Left forelimb (tissue), 1 donor: Measurements from ENCODE around the gene TIMD4.

Experiments
- DNase-seq: peaks from one replicate; pipeline ENCODE4 v3.0.0-alpha.2; 2018; ENCODE audit warnings: low spot score

The TIMD4 gene

DNA sequence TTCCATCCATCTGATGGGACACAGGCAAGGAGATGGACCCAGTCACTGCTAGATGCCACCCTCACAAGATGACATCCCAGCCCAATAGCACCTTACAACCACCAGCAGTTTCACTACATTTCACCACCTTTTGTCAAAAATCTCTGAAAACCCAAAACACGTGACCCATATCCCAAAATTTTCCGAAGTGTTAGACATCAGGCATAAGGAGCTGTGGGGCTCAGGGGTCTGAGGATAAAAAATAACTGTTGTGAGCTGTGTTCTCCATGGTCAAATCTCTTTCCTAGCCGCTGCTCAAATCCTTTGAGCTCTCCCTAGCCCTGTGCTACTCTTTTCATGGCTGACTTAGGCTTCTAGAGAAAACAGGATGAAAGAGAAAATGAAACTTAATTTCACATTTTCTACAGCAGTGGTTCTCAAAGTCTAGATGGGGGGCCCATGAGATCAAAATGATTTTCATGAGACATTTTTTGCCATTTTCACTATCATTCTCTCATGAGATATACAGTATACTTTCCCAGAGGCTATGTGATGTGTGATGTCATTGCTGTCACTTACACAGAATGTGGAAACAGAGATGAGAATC lies 40.7 kb downstream of the TIMD4 start:
- no peak for DNase-seq

DNA sequence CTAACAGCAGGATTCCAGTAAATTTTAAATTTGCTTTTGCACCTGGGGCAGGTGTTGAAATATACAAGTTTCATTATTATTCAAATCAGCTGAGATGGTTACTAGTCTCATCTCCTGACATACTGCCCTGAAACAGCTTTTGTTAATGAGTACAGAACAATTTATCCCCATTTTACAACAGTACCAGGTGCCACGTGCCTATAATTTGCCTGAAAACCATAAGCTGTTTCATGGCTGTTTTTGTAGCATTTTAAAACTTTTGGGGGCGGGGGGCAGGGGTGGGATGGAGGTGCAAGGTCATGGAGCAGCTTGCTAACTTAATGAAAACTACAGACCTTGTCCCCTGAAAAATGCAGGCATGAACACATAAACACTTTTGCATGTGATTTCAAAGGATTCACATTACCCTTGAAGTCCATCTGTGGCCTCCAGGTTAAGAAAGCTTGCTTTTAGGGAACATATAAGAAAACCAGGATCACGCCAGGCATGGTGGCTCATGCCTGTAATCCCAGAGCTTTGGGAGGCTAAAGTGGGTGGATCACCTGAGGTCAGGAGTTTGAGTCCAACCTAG lies 42.1 kb downstream of the TIMD4 start:
- DNase-seq: no peak

DNA sequence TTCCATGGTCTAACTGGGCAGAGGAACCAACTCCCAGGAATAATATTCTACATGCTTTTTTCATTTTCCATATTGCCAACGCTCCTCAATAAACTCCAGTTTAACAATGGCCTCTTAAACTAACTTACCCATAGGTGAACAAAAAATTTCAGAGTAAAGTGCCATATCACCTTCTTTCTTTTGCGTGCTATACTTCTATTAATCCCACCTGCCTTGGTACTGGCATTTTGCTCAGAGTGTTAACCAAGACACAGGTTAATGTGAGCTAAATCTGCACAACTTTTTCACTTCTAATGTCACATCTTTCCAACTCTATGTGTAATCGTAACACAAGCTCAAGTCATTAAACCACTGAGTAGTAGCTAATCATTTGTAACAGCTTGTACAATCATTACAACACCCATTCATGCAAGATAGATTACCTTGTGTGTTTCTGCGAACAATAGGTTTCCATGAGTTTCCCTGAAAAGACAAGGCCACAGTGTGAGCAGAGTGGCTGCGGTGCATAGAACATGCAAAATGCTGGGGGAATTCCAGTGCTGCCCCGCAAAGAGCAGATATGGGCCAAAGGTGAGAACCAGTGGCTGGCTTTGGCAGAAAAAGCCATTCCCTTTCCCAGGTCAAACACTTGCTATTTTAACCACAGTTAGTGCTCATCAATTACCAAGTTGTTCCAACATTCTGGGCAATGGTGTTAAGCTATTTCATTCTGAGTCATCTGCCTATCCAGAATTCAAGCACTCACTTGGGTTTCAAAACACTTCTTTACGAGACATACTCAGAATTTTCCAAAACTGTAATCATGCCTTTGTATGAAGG lies 42.8 kb downstream of the TIMD4 start:
- no peak for DNase-seq

DNA sequence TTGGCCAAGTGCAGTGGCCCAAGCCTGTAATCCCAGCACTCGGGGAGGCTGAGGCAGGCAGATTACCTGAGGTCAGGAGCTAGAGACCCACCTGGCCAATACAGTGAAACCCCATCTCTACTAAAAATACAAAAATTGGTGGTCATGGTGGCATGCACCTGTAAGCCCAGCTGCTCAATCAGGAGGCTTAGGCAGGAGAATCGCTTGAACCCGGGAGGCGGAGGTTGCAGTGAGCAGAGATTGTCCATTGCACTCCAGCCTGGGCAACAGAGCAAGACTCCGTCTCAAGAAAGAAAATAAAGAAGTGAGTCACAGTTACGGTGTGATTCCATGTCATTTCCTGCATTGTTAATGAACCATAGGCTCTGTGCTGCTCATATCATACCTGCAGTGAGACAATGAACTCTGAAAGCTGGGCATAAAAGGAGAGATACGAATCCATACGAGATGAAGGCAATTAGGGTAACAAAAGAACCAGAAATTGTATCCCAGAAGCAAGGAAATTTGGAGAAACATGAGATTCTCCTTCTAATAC lies 44.6 kb downstream of the TIMD4 start:
- DNase-seq: no peak

DNA sequence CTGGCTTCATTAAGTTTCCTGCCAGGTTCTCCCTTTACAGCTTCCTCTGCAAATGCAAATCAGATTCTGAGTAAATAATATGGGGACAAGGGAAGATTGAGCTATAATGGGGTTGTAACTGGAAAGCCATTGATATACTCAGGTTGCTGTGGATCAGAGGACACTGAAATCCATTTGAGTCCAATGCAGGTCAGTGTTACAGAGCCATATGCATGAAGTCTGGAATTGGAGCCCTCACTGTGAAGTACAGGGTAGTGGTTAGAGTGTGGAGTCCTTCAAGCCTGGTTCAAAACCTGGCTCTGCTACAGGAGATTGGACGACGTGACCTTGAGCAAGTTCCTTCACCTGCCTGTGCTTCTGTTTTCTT lies 48.7 kb downstream of the TIMD4 start:
- DNase-seq: no peak

DNA sequence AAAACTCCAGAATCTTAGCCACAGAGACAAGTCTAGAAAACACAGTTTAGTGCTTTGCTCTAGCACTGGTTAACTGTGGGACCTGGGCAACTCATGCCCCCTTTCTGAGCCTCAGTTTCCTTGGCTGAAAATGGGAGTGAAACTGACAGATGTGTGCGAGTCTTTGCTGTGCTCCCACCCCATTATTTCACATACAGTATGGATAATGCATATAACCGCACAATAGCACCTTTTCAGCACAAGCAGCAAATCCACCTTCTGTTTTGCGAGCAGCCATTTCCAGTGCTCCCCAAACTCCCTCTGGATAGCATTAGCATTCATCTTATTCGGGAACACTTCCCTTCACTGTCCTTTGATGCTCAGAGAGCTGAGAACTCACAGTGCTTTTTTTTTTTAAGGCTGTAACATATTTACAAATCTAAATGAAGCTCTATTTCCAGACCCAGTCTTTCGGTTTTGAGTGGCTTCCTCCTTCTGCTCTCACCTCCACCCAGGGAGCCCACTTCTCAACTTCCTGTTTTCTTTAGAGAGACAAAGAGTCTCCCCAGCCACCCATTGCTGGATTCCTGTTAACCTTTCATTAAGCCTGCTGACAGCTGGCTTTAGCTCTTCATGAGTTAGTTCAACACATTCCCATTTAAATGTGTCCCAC lies 49.2 kb downstream of the TIMD4 start:
- no peak for DNase-seq

DNA sequence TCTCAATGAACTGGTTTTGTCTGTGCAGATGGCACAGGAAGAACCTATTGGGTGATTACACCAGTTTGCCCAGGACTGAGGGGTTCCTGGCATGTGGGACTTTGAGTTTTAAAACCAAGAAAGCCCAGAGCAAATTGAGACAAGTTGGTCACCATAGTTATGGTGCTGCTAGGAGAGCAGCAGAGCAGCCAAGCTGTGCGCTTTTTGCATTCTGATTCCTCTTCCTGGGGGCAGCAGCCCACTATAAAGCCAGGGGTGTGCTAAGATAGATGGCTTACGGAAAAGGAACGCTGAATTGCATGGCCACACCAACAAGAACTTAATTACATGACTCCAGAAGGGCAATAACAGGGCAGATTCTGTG lies 49.7 kb downstream of the TIMD4 start:
- DNase-seq: no peak

DNA sequence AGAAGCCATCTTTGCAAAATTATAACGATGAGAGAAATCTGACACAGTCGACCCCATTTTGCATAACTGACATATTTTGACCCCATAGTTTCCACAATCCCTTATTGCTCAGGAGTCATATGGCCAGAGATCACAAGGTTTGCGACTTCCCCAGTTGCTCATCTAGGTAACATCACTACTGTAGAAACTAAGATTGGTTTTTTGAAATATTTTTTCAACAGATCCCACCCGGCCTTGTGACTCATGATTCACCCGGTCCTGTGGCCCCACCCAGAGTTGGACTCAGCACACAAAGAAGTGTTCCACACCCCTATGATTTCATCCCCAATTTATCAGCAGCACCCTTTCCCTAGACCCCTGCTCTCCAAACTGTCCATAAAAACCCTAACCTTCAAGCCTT lies 50.2 kb downstream of the TIMD4 start:
- DNase-seq: no peak

DNA sequence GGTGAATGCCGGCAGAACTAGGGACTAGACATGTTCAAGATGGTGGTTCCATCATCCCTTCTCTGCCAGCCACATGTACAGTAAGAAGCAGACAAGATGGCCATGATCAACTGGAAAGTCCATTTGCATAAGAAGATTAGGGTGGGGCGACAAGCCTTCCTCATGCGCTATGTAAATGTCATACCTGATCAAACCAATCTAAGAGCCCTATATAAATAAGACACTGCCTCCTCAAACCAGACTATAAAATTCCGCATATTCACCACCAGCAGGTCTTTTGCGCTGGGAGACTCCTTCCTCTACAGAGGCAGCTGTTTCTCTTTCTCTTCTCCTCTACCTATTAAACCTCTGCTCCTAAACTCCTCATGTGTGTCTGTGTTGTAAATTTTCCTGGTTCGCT lies 53.8 kb downstream of the TIMD4 start:
- no peak for DNase-seq

DNA sequence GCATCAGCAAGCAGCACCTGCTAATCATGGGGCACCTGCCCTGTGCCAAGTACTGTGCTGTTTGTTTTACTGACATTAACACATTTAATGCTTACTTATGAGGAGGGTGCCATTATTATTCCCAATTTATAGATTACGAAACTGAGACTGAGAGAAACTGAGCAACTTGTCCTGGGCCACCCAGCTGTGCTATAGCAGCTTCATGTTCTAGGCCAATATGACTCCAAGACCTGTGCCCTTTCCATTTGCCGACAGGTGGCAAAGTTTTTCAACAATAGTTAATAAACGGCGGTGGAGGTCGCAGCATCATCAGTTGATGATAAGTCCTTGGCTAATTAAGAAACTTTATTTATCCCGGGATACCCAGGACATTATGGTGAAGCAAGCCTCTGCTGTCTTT lies 55.4 kb downstream of the TIMD4 start:
- no peak for DNase-seq

DNA sequence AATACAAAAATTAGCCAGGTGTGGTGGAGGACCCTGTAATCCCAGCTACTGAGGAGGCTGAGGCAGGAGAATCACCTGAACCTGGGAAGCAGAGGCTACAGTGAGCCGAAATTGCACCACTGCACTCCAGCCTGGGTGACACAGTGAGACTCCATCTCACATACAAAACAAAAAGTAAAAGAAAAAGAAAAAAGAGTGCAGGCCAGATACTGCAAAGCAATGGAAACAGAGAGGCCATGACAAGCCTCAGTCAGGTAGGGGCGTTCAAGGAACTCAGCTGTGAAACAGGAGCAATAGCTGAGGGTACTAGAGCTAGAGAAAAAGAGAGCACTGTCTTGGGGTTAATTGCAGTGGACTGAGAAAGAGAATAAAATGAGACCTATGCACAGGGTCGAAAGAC lies 56.2 kb downstream of the TIMD4 start:
- DNase-seq: no peak

DNA sequence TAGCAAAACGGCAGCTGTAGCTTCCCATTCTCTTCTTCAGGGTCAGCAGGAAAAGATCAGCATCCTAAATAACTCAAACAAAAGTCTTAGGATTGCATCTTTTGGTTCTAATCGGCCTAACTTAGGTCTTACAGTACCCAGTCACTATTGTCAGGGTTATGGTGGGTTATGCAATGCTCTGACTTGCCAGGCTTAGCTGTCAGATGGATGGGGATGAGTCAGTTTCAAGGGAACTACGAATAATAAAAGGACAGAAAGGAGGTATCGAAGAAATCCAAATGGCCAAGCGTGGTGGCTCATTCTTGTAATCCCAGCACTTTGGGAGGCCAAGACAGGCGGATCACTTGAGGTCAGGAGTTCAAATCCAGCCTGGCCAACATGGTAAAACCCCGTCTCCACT lies 66.5 kb downstream of the TIMD4 start:
- no peak for DNase-seq

DNA sequence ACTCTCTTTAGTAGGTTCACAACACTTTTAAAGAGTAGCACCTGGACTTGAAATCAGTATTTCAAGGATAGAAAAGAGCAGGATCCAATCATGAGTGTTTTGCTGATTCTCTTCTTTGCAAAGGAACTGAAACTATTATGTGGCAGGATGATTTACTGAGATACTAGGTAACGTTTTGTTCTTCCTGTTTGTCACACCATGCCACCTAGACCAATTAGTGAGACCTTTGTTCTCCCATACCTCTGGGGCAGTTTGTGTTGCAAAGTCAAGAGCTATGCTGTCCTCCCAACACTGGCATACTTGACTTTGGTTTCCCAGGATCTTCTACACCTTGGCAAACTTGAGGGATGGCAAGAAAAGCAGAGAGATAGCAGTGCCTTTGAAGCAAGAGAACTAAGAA lies 69.5 kb downstream of the TIMD4 start:
- no peak for DNase-seq

DNA sequence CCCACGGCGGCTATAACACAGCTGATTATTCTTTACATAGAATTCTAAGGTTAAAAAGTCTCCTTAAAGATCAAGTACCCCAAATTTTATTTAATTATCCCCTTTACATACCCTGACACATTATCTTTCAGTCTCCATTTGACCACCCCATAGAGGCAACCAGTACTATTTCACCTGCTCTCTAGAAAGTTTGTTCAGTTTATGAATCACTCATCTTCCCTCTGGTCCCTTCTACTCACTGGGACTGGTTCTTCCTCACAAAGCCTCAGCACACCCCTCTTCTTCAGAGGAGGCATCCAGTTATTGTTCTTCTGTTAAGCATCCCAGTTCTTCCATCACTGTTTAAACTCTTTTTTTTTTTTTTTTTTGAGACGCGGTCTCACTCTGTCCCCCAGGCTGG lies 70.2 kb downstream of the TIMD4 start:
- no peak for DNase-seq

DNA sequence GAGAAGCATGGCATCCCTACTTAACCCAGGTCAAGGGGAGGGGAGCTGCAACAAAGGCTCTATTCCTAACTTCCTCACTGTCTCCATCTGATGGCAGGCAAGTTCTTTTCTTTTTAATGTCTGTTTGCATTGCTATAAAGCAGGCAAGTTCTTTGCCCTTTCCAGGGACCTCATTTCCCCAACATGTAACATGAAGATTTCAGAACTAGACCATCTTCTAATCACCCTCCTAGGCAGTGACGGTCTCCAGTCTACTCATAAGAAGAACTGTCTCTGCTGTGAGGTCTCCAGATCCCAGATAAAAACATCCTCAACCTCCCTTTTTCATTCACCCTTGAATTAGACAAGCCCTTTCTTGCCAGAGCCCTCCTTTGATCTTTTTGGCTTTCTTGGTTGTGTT lies 70.8 kb downstream of the TIMD4 start:
- no peak for DNase-seq

DNA sequence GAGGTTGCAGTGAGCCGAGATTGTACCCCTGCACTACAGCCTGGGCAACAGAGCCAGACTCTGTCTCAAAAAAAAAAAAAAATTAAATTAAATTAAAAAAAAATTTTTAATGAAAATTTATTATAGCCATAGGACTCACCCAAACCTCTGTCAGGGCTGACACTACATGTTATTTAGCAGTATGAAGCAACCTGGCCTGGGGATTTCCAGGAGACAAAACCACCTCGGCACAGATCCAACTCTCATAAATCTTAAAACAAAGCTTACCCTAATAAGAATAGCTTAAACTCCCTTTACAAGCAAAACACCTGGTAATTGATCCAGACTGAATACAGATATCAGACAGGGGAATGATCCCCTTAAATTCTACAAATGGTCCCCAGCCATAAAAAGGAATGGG lies 74.5 kb downstream of the TIMD4 start:
- DNase-seq: no peak

DNA sequence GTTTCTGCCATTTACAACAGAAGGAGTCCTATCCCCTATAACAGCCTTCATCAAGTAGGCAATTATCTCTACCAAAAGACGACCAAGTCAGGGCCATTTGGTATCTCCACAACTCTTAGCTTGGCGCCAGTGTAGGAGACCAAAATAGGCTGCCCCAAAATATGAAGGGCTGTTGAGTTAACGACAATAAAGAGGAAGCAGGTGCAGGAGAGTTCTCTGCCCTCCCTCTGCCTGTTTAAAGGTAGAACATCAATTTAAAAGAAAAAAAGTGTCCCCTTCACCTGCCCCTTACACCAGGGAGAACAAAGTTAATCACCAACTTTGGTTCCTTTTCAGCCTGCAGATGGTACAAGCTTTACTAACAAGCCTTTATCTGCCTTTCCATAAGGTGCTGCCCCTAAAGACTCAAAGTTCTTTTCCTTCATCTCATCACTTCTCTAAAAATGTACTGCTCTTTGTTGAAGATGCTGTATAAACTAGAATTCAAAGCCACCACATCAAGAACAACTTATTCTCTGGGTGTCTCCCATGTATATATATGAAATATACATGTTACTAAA lies 79.6 kb downstream of the TIMD4 start:
- no peak for DNase-seq

DNA sequence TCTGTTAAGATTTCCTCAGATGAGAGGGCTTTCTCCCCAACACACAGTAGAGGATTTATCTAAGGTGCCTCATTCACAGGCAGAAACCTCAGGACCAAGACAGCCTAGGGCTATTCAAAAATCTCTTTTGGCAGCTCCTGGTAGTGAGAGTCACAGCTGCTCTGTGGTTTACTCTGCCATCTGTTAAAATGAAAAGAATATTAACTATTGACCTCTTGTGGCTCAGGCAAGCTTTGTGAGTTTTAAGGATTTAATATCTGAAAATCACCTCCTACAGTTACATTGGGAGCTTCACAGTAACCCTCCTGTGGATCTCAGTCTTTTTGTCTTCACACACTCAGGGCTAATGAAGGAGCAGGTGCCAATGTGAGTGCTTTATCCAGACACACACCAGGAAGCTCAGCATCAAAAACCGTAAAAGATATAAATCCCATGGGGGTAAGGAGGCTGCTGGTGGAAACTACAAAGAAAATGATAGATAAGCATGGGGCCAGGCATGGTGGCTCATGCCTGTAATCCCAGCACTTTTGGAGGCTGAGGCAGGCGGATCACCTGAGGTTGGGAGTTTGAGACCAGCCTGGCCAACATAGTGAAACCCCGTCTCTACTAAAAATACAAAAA lies 83.3 kb downstream of the TIMD4 start:
- no peak for DNase-seq

DNA sequence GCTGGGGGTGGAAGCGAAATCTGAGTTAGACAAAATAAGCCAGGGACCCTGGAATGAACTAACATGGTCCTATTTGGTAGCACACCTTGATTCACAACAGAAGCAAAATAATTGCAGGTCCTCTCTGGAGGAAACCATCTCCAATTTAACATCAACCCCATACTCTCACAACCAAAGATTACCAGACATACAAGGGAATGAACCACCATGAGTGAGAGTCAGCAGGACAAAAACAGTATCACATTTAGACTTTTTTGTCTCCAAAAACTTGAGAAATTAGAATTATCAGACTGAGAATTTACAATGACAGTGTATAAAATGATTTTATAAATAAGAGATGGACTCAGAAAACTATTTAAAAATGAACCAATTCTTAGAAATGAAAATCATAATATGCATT lies 91.8 kb downstream of the TIMD4 start:
- DNase-seq: no peak

DNA sequence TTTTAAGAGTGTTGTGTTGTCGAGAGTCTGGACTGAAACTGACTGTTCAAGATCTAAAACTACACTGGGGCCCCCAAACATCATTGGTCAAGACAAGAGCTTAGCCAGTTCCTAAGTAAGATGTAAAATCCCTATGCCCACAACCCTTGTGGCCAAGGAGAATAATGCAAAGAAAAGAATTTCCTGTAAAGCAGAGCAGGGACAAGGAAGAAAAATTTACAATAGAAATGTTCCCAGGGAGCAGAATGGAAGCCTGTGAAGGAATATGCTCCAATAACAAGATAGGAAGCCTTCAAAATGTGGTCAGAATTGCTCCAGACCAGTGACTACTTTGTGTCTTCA lies 92.6 kb downstream of the TIMD4 start:
- DNase-seq: no peak
